ENCODE measurements around the gene CAMK2G.
"Not testable (repeated sequence)": the region's sequence is repeated elsewhere in the genome, so short reads cannot be mapped to it uniquely, and the experiment has no call there.

Gene CAMK2G

GRCh38 chr10:73902351-73902750 is 28.0 kb upstream of the CAMK2G start:
- DNase-seq (ENCODE audit: low read depth, low spot score) = no peak

GRCh38 chr10:73901261-73901660 is 26.9 kb upstream of the CAMK2G start:
- no peak for DNase-seq (ENCODE audit: low read depth, low spot score)

- no peak for DNase-seq (ENCODE audit: low read depth, low spot score)
These were observed 25.7 kb upstream of the CAMK2G start for GRCh38 chr10:73900064-73900463.

GRCh38 chr10:73899423-73899822 is 25.1 kb upstream of the CAMK2G start:
- DNase-seq (ENCODE audit: low read depth, low spot score) = no peak

GRCh38 chr10:73898730-73899410 is 24.5 kb upstream of the CAMK2G start:
- DNase-seq (ENCODE audit: low read depth, low spot score) = no peak

- no peak for DNase-seq (ENCODE audit: low read depth, low spot score)
These were observed 23.3 kb upstream of the CAMK2G start for GRCh38 chr10:73897693-73898092.

- not testable (repeated sequence) for DNase-seq (ENCODE audit: low read depth, low spot score)
These were observed 21.0 kb upstream of the CAMK2G start for GRCh38 chr10:73895381-73895780.

GRCh38 chr10:73894245-73894971 is 20.1 kb upstream of the CAMK2G start:
- no peak for DNase-seq (ENCODE audit: low read depth, low spot score)

GRCh38 chr10:73893426-73893825 is 19.1 kb upstream of the CAMK2G start:
- DNase-seq (ENCODE audit: low read depth, low spot score) = no peak

GRCh38 chr10:73892310-73893030 is 18.1 kb upstream of the CAMK2G start:
- no peak for DNase-seq (ENCODE audit: low read depth, low spot score)

- DNase-seq (ENCODE audit: low read depth, low spot score) = no peak
These were observed 17.2 kb upstream of the CAMK2G start for GRCh38 chr10:73891540-73891939.

GRCh38 chr10:73890830-73891229 is 16.5 kb upstream of the CAMK2G start:
- DNase-seq (ENCODE audit: low read depth, low spot score) = not testable (repeated sequence)

- no peak for DNase-seq (ENCODE audit: low read depth, low spot score)
These were observed 15.9 kb upstream of the CAMK2G start for GRCh38 chr10:73890261-73890660.

GRCh38 chr10:73889416-73889815 is 15.1 kb upstream of the CAMK2G start:
- DNase-seq (ENCODE audit: low read depth, low spot score) = not testable (repeated sequence)

- no peak for DNase-seq (ENCODE audit: low read depth, low spot score)
These were observed 14.7 kb upstream of the CAMK2G start for GRCh38 chr10:73889014-73889413.

GRCh38 chr10:73888514-73888913 is 14.2 kb upstream of the CAMK2G start:
- DNase-seq (ENCODE audit: low read depth, low spot score) = no peak

- no peak for DNase-seq (ENCODE audit: low read depth, low spot score)
These were observed 13.1 kb upstream of the CAMK2G start for GRCh38 chr10:73887294-73888039.

GRCh38 chr10:73886661-73887293 is 12.4 kb upstream of the CAMK2G start:
- DNase-seq (ENCODE audit: low read depth, low spot score) = no peak

- peak; percentile 44 for DNase-seq (ENCODE audit: low read depth, low spot score)
These were observed 11.8 kb upstream of the CAMK2G start for GRCh38 chr10:73886085-73886529.

- no peak for DNase-seq (ENCODE audit: low read depth, low spot score)
These were observed 9.7 kb upstream of the CAMK2G start for GRCh38 chr10:73884017-73884416.

- DNase-seq (ENCODE audit: low read depth, low spot score) = no peak
These were observed 7.0 kb upstream of the CAMK2G start for GRCh38 chr10:73881221-73881919.

Measured in activated CD4-positive, CD25-positive, alpha-beta regulatory T cell treated with anti-CD3 and anti-CD28 coated beads, Interleukin-2, amount 50 U/mL, for 16 hours (primary cell).